GM10266 (cell line): ENCODE data around the gene C5orf15.

Source experiments
- DNase-seq: peaks from one replicate; pipeline ENCODE4 v3.0.0; 2012; ENCODE audit errors: extremely low spot score
- TF ChIP-seq, protein P1 (sequence below): IDR thresholded peaks from 2 replicates; pipeline ENCODE4 v1.5.1; 2012; ENCODE audit warnings: mild to moderate bottlenecking, low read depth; ENCODE audit not compliant: control insufficient read depth, insufficient read depth; ENCODE audit errors: missing control alignments

C5orf15 gene

GRCh38 chr5:133914434-133914833 lies 54.0 kb downstream of the C5orf15 start:
- TF ChIP-seq, protein P1, sequence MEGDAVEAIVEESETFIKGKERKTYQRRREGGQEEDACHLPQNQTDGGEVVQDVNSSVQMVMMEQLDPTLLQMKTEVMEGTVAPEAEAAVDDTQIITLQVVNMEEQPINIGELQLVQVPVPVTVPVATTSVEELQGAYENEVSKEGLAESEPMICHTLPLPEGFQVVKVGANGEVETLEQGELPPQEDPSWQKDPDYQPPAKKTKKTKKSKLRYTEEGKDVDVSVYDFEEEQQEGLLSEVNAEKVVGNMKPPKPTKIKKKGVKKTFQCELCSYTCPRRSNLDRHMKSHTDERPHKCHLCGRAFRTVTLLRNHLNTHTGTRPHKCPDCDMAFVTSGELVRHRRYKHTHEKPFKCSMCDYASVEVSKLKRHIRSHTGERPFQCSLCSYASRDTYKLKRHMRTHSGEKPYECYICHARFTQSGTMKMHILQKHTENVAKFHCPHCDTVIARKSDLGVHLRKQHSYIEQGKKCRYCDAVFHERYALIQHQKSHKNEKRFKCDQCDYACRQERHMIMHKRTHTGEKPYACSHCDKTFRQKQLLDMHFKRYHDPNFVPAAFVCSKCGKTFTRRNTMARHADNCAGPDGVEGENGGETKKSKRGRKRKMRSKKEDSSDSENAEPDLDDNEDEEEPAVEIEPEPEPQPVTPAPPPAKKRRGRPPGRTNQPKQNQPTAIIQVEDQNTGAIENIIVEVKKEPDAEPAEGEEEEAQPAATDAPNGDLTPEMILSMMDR: no peak
- no peak for DNase-seq

DNA sequence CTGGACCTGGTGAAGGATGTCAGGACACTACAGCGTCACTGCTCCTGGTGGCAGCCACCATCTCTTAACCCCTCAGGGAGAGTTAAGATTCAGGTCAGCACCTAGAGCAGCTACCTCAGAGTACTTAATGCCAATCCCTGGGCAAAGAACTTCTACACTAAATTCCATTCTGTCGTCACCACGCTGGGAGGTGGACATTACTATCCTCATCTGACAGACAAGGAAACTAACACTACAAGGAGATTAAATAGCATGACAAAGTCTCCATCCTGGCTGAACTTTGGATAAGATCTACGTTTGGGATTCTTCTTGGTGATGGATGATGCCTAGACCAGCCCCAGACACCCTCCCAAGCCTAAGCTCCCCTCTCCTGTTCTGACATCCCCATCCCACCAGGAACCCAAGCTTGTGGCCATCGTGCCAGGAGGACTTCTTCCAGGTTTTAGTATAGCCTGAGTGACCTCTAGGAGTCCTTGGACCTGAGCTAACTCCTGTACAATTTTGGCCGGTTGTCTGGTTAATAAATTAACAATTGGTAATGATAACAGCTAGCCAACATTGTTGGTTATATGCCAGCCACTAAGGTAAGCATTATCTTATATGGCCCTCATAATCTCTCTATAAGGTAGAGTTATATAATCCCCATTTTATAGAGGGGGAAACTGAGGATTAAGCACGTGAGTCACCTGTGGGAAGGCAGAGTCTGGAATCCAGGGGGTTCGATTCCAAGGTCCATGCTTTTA lies 54.8 kb downstream of the C5orf15 start:
- TF ChIP-seq, protein P1: no peak
- DNase-seq: no peak

DNA sequence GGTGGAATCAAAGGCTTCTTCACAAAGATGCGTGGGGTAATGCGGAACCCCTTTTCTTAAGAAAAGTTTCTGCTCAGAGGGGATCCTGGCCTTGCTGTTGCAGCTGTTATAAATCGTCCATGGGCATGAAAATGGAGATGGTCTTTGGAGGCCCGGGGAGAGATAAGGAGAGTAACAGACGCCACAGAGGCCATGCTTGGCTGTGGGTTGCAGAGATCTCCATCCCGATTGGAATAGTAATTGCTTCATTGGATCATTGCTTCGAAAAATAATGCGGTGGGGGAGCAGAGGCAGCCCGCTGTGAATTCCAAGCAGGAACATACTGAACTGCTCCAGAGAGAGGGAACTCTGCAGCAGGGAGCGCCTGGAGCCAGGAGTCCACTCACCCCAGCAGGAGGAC lies 55.5 kb downstream of the C5orf15 start:
- TF ChIP-seq, protein P1: no peak

DNA sequence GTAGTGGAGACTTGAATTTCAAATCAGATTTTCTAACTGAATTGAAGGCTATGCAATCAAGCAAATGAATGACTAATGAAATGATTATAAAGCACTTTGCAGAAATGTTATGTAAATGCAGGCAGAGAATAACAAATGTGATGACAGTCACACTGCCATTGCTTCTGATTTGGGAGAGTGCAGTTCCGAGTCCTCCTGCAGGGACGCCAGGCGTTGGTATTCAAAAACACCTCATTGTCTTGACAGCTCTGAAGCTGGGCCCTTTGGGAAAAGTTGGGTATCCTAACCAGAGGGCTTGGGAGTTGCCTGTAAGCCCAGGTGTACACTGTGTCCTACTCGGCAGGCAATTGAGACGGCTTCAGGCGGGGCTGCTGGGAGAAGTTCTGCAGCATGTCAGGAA lies 57.9 kb downstream of the C5orf15 start:
- no peak for DNase-seq
- TF ChIP-seq, protein P1: no peak

More for the DNA sequence above, 55.5 kb downstream of the C5orf15 start:
- DNase-seq: no peak

DNA sequence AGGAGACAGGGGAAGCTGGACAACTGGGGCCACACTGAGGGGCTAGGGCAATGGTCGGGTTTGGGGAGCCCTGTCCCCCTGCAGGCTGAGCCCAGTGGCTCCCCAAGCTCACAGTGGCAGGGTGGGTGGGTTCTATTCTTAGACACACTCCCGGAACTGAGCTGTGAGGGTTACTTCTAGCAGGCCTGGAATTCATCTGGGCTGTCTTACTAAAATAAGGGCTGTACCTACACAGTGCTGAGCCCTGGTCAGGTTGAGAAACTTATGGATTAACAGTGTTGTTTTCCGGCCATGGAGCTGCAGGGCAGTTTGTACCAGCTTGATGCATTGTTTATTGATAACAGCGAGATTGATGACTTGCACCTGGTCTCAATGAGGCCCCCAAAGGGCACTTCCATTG lies 58.8 kb downstream of the C5orf15 start:
- TF ChIP-seq, protein P1: no peak
- no peak for DNase-seq

- no peak for DNase-seq
Observed at GRCh38 chr5:133907075-133907474, 61.4 kb downstream of the C5orf15 start.

GRCh38 chr5:133906303-133906702 lies 62.1 kb downstream of the C5orf15 start:
- TF ChIP-seq, protein P1: peak; percentile 40
- DNase-seq: peak; percentile 52

More at GRCh38 chr5:133907075-133907474, 61.4 kb downstream of the C5orf15 start:
- TF ChIP-seq, protein P1: no peak
